ENCODE data around the gene TMEM242.

DNA sequence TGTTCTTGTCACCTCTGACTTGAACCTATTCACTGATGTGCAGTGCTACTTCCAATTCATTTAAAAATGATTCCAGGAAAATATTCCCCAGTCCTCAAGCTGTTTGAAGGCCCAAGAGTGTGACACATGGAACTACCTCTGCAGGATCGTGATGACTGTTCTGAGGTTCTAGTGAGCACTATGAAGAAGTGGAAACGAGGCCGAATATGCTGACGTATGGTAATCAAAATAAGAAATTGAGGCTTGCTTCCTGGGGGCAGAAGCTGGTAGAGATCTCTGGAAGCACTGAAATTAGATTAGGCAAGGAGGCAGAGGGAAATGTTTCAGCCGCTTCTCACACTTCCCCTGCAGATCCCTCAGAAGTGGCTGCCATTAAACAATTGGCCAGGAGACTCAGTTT lies 15.7 kb downstream of the TMEM242 start:
- TF ChIP-seq, protein P1, sequence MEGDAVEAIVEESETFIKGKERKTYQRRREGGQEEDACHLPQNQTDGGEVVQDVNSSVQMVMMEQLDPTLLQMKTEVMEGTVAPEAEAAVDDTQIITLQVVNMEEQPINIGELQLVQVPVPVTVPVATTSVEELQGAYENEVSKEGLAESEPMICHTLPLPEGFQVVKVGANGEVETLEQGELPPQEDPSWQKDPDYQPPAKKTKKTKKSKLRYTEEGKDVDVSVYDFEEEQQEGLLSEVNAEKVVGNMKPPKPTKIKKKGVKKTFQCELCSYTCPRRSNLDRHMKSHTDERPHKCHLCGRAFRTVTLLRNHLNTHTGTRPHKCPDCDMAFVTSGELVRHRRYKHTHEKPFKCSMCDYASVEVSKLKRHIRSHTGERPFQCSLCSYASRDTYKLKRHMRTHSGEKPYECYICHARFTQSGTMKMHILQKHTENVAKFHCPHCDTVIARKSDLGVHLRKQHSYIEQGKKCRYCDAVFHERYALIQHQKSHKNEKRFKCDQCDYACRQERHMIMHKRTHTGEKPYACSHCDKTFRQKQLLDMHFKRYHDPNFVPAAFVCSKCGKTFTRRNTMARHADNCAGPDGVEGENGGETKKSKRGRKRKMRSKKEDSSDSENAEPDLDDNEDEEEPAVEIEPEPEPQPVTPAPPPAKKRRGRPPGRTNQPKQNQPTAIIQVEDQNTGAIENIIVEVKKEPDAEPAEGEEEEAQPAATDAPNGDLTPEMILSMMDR (IDR thresholded peaks at IDR 0.05): no peak
- no peak for TF ChIP-seq ZFX (IDR thresholded peaks at IDR 0.05; ENCODE audit: borderline replicate concordance)
